B cell (primary cell): Measurements from ENCODE around the gene GNB5. TPM values are rescaled to one million over a fixed set of nuclear protein-coding genes. Genes with fewer than 3 reads are reported as not detected.
A peak's percentile ranks its signal among the peaks of the same experiment; 100 is the strongest.

Experiments used
- ATAC-seq: fragments of 200-7000 bp; cut with Tn5 transposase; one replicate; pipeline ENCODE4 v1.10.0; 2021; ENCODE audit warnings: low read depth, mild to moderate bottlenecking, moderate number of reproducible peaks, moderate library complexity
- CTCF ChIA-PET: fragments of 350-600 bp; sonication (Branson Sonifier 250); formaldehyde crosslinking; loops from one replicate; lab custom pipeline; 2021; ENCODE audit warnings: antibody characterized with exemption, inconsistent platforms; lab: Charles Lee
- POLR2A ChIA-PET: fragments of 350-600 bp; sonication (Branson Sonifier 250); formaldehyde crosslinking; loops from one replicate; lab custom pipeline; 2021; ENCODE audit warnings: antibody characterized with exemption; lab: Charles Lee
- DNase-seq: peaks from one replicate; pipeline ENCODE4 v3.0.0; 2013
- H2AFZ ChIP-seq: 2 replicates; pipeline ENCODE4 v1.6.1; 2012; ENCODE audit warnings: mild to moderate bottlenecking, low read depth, low read length; ENCODE audit not compliant: insufficient read depth, poor library complexity, severe bottlenecking
- H3K27ac ChIP-seq, 2 donors: 1 replicate in 1 of 2; 2 replicates in 1 of 2; pipeline ENCODE4 v1.5.1; 2012 to 2013; ENCODE audit warnings: low read length in 2 of 2, mild to moderate bottlenecking in 2 of 2, moderate library complexity in 1 of 2
- H3K27me3 ChIP-seq, 4 experiments: fragments of 200-600 bp in 1 of 4; sonication (generic) in 1 of 4; replicated peaks in 1 of 4; 1 replicate in 2 of 4; 2 replicates in 2 of 4; pipeline versions ENCODE4 v1.6.1 to v1.7.0; 2013 to 2016; ENCODE audit warnings: low read length in 3 of 4, mild to moderate bottlenecking in 2 of 4, mixed read lengths in 1 of 4, moderate library complexity in 1 of 4; ENCODE audit not compliant: insufficient read depth in 4 of 4, control insufficient read depth in 3 of 4; ENCODE audit errors: control extremely low read depth in 1 of 4
- H3K36me3 ChIP-seq, 2 experiments: replicated peaks in 1 of 2; 1 replicate in 1 of 2; 2 replicates in 1 of 2; pipeline versions ENCODE4 v1.6.1 to v1.7.1; 2013; ENCODE audit warnings: low read length in 1 of 2; ENCODE audit not compliant: insufficient read depth in 2 of 2, control insufficient read depth in 1 of 2; ENCODE audit errors: control extremely low read depth in 1 of 2, extremely low read depth in 1 of 2
- H3K4me1 ChIP-seq, 2 donors: fragments of 200-600 bp in 1 of 2; sonication (generic) in 1 of 2; 1 replicate in 1 of 2; 2 replicates in 1 of 2; pipeline versions ENCODE4 v1.5.1 to v1.6.1; 2013 to 2017; ENCODE audit warnings: low read length in 2 of 2; ENCODE audit not compliant: control insufficient read depth in 2 of 2, insufficient read depth in 2 of 2
- H3K4me2 ChIP-seq: replicated peaks from 2 replicates; pipeline ENCODE3; 2012; ENCODE audit warnings: mild to moderate bottlenecking, low read depth, low read length; ENCODE audit not compliant: poor library complexity, severe bottlenecking
- H3K4me3 ChIP-seq, 5 experiments: fragments of 200-600 bp in 1 of 5; sonication (generic) in 1 of 5; 1 replicate in 3 of 5; 2 replicates in 2 of 5; pipeline versions ENCODE4 v1.5.1 to v1.7.0; 2011 to 2016; ENCODE audit warnings: low read length in 4 of 5, mild to moderate bottlenecking in 4 of 5, low read depth in 2 of 5, control low read depth in 1 of 5, moderate library complexity in 1 of 5; ENCODE audit not compliant: insufficient read depth in 1 of 5; ENCODE audit errors: control extremely low read depth in 1 of 5, extremely low read depth in 1 of 5
- H3K79me2 ChIP-seq: fragments of 200-600 bp; sonication (generic); one replicate; pipeline ENCODE4 v1.6.0; 2016; ENCODE audit warnings: low read length; ENCODE audit not compliant: control insufficient read depth, insufficient read depth
- H3K9ac ChIP-seq: fragments of 200-600 bp; sonication (generic); 2 replicates; pipeline ENCODE4 v1.6.1; 2017; ENCODE audit warnings: mild to moderate bottlenecking, low read length, moderate library complexity
- H3K9me3 ChIP-seq, 3 donors: one replicate each; pipeline versions ENCODE4 v1.6.1 to v1.7.1; 2013; ENCODE audit warnings: low read length in 2 of 3; ENCODE audit not compliant: control insufficient read depth in 2 of 3, insufficient read depth in 1 of 3; ENCODE audit errors: control extremely low read depth in 1 of 3
- H4K20me1 ChIP-seq: 2 replicates; pipeline ENCODE4 v1.6.0; 2012; ENCODE audit warnings: mild to moderate bottlenecking, low read length; ENCODE audit not compliant: insufficient read depth, control insufficient read depth, poor library complexity, severe bottlenecking
- H3K27ac Mint-ChIP-seq: one replicate; pipeline ENCODE4 v1.8.0; 2021; ENCODE audit warnings: mixed read lengths
- H3K27me3 Mint-ChIP-seq: one replicate; pipeline ENCODE4 v1.8.0; 2021; ENCODE audit warnings: mixed read lengths
- H3K4me1 Mint-ChIP-seq: one replicate; pipeline ENCODE4 v1.8.0; 2021; ENCODE audit warnings: mixed read lengths
- H3K4me3 Mint-ChIP-seq: one replicate; pipeline ENCODE4 v1.8.0; 2021; ENCODE audit warnings: mixed read lengths
- H3K9me3 Mint-ChIP-seq: one replicate; pipeline ENCODE4 v1.8.0; 2022; ENCODE audit warnings: mixed read lengths; ENCODE audit not compliant: insufficient read depth
- CTCF ChIP-seq: fragments of 200-600 bp; IDR thresholded peaks from one replicate; pipeline ENCODE4 v1.8.0; 2022; ENCODE audit warnings: antibody characterized with exemption, mild to moderate bottlenecking
- EZH2 ChIP-seq: IDR thresholded peaks from 2 replicates; pipeline ENCODE4 v1.6.1; 2012; ENCODE audit warnings: borderline replicate concordance, low read depth, mild to moderate bottlenecking, moderate library complexity, low read length; ENCODE audit not compliant: insufficient read depth, poor library complexity, severe bottlenecking
- WGBS: methylation state at CpG from one replicate; pipeline ENCODE4 v1.1.5; 2013; ENCODE audit warnings: missing lambda C conversion rate; ENCODE audit not compliant: insufficient coverage; 5-methylcytosine and 5-hydroxymethylcytosine counted together
- intact Hi-C: fragments of 100-400 bp; cut with micrococcal nuclease; formaldehyde crosslinking; loops from one replicate; pipeline ENCODE4 v1.10.0; 2022
- polyA plus RNA-seq: library from polyadenylated mRNA; depleted of rRNA; stranded (reverse); fragments of >200 nt; gene quantifications from 2 replicates; pipeline ENCODE4 v1.2.3, GENCODE V29; 2012
- total RNA-seq, 2 donors: library from RNA; stranded (reverse); fragments of 120-200 nt in 1 of 2; gene quantifications; 1 replicate in 1 of 2; 2 replicates in 1 of 2; pipeline versions ENCODE4 v1.2.3 to v1.2.4, GENCODE V29; 2013 to 2022

Gene GNB5
- total and polyA plus RNA-seq, 2 donors (not counting 1 experiment from before 2014, with no cell fraction given): 58.5 to 142 TPM

GRCh38 chr15:52179278-52180195 lies 11.7 kb downstream of the GNB5 start:
- Histone ChIP-seq H3K4me1 (peaks cover 33 to 48% of the 10 kb centered on the region in 2 donors), H3K27me3 (no peaks in the 10 kb centered on the region), H2AFZ (peak overlapping the region; percentile 67), H3K4me2 (peak overlapping the region; percentile 87), H3K4me3 (peak overlapping the region; percentile 67 to 97 (median 87)), H3K36me3 (peaks cover 0 to 4% of the 10 kb centered on the region in 2 experiments), H3K9me3 (no peaks in the 10 kb centered on the region), H3K79me2 (peaks cover 57% of the 10 kb centered on the region), H3K27ac (peak overlapping the region; percentile 97), H4K20me1 (peaks cover 39% of the 10 kb centered on the region), H3K9ac (peak overlapping the region; percentile 90)
- WGBS: under 1% methylated on average over 101 of the region's 105 CpGs
- ATAC-seq (peak; percentile 78), DNase-seq (peak; percentile 95)
- H3K27me3 Mint-ChIP-seq: no peaks in the 10 kb centered on the region
- H3K27ac Mint-ChIP-seq: peak overlapping the region; percentile 99
- H3K9me3 Mint-ChIP-seq: no peaks in the 10 kb centered on the region
- intact Hi-C loops: loop anchor here (1.0 to 10.0 kb wide), 6 partner anchors 15 to 499 kb away; partner anchors contain the start of genes ARPP19, ATOSA and MAPK6
- POLR2A ChIA-PET: interaction anchor here (0.5 to 3.0 kb wide), 16 partner anchors 14 to 1880 kb away, joined by 3 to 60 read pairs (median 4); no protein-coding TSS in a partner anchor
- no peak for TF ChIP-seq CTCF
- TF ChIP-seq EZH2: no peak
- peak overlapping the region; percentile 93 for H3K4me3 Mint-ChIP-seq
- CTCF ChIA-PET: interaction anchor here (0.7 to 3.0 kb wide), 17 partner anchors 9 to 83 kb away, joined by 3 to 25 read pairs (median 4); no protein-coding TSS in a partner anchor
- peaks cover 59% of the 10 kb centered on the region for H3K4me1 Mint-ChIP-seq
